ENCODE data around the gene PGD.
"Not testable (repeated sequence)": the region's sequence is repeated elsewhere in the genome, so short reads cannot be mapped to it uniquely, and the experiment has no call there.

- TF ChIP-seq POLR2A (IDR thresholded peaks at IDR 0.05), result not testable (repeated sequence)
- TF ChIP-seq POLR2AphosphoS5 (IDR thresholded peaks at IDR 0.05), result peak in 2 of 4 donors; percentile 13 to 26
These were observed 21.4 kb upstream of the PGD start for GRCh38 chr1:10377365-10378029.

Data from sigmoid colon (tissue), 4 donors.